ENCODE measurements around the gene ZNF148. TPM values are rescaled to one million over a fixed set of nuclear protein-coding genes. Genes with fewer than 3 reads are reported as not detected.

Gene ZNF148
- total and polyA plus RNA-seq, 8 donors: 3.1 to 109 (median 10.6) TPM

- H3K36me3 ChIP-seq: peaks cover 0 to 11% (median 10%) of the 10 kb centered on the region in 4 donors
- peaks cover 0 to 26% (median 7%) of the 10 kb centered on the region in 4 donors for H3K4me1 ChIP-seq
- intact Hi-C loops (cut with DNase I; ENCODE audit: low total_unique reads): no loop called here
- no peaks in the 10 kb centered on the region for H3K27me3 ChIP-seq
- no peak overlapping the region for H3K27ac ChIP-seq
- DNase-seq: no peak
- 97 to 100% (median 98%) methylated on average over 2 of the region's 2 CpGs for WGBS, 5 donors
- TF ChIP-seq CTCF (IDR thresholded peaks at IDR 0.05) (no peak), POLR2A (IDR thresholded peaks at IDR 0.05) (no peak), POLR2AphosphoS5 (IDR thresholded peaks at IDR 0.05) (no peak), EP300 (IDR thresholded peaks at IDR 0.05) (no peak)
- no peaks in the 10 kb centered on the region for H3K9me3 ChIP-seq
- H3K4me3 ChIP-seq: no peak overlapping the region
These were observed 87.9 kb downstream of the ZNF148 start for GRCh38 chr3:125287248-125287647.

GRCh38 chr3:125281381-125281780 lies 93.7 kb downstream of the ZNF148 start:
- Histone ChIP-seq H3K27ac (no peak overlapping the region), H3K27me3 (no peaks in the 10 kb centered on the region), H3K36me3 (peaks cover 0 to 15% (median 8%) of the 10 kb centered on the region in 4 donors), H3K4me1 (peaks cover 0 to 14% (median 2%) of the 10 kb centered on the region in 4 donors), H3K9me3 (no peaks in the 10 kb centered on the region), H3K4me3 (no peak overlapping the region)
- TF ChIP-seq POLR2A (IDR thresholded peaks at IDR 0.05): no peak
- TF ChIP-seq POLR2AphosphoS5 (IDR thresholded peaks at IDR 0.05): no peak
- no peak for TF ChIP-seq CTCF (IDR thresholded peaks at IDR 0.05)
- TF ChIP-seq EP300 (IDR thresholded peaks at IDR 0.05): no peak
- intact Hi-C loops (cut with DNase I; ENCODE audit: low total_unique reads): no loop called here
- WGBS, 5 donors: 44 to 73% (median 53%) methylated on average over 1 of the region's 1 CpG
- DNase-seq: no peak

- Histone ChIP-seq H3K9me3 (no peaks in the 10 kb centered on the region), H3K27ac (no peak overlapping the region), H3K27me3 (no peaks in the 10 kb centered on the region), H3K4me3 (no peak overlapping the region), H3K36me3 (peaks cover 0 to 16% (median 9%) of the 10 kb centered on the region in 4 donors), H3K4me1 (peaks cover 0 to 14% (median 2%) of the 10 kb centered on the region in 4 donors)
- WGBS, 5 donors: 90 to 98% (median 95%) methylated on average over 2 of the region's 2 CpGs
- peak in 1 of 2 donors; percentile 29 for DNase-seq
- intact Hi-C loops (cut with DNase I; ENCODE audit: low total_unique reads): no loop called here
- no peak for TF ChIP-seq EP300 (IDR thresholded peaks at IDR 0.05)
- no peak for TF ChIP-seq POLR2AphosphoS5 (IDR thresholded peaks at IDR 0.05)
- no peak for TF ChIP-seq POLR2A (IDR thresholded peaks at IDR 0.05)
- TF ChIP-seq CTCF (IDR thresholded peaks at IDR 0.05): no peak
These were observed 94.3 kb downstream of the ZNF148 start for GRCh38 chr3:125280668-125281361.

GRCh38 chr3:125278155-125278554 lies 97.0 kb downstream of the ZNF148 start:
- Histone ChIP-seq H3K9me3 (no peaks in the 10 kb centered on the region), H3K4me1 (peaks cover 0 to 14% (median 2%) of the 10 kb centered on the region in 4 donors), H3K4me3 (no peak overlapping the region), H3K27me3 (no peaks in the 10 kb centered on the region), H3K27ac (no peak overlapping the region), H3K36me3 (peaks cover 0 to 16% (median 9%) of the 10 kb centered on the region in 4 donors)
- DNase-seq: no peak
- TF ChIP-seq CTCF (IDR thresholded peaks at IDR 0.05) (no peak), EP300 (IDR thresholded peaks at IDR 0.05) (no peak), POLR2A (IDR thresholded peaks at IDR 0.05) (no peak), POLR2AphosphoS5 (IDR thresholded peaks at IDR 0.05) (no peak)
- intact Hi-C loops (cut with DNase I; ENCODE audit: low total_unique reads): no loop called here
- WGBS, 5 donors: 94 to 99% (median 96%) methylated on average over 2 of the region's 2 CpGs

Measured in stomach (tissue), 9 donors.